HG02763 (cell line): ENCODE results near the gene DDAH1.

Experiments
- ATAC-seq: cut with Tn5 transposase; IDR thresholded peaks from one replicate; pipeline ENCODE4 v1.9.1; 2021; ENCODE audit warnings: mild to moderate bottlenecking, moderate library complexity; ENCODE audit not compliant: unreplicated experiment

Gene DDAH1

DNA sequence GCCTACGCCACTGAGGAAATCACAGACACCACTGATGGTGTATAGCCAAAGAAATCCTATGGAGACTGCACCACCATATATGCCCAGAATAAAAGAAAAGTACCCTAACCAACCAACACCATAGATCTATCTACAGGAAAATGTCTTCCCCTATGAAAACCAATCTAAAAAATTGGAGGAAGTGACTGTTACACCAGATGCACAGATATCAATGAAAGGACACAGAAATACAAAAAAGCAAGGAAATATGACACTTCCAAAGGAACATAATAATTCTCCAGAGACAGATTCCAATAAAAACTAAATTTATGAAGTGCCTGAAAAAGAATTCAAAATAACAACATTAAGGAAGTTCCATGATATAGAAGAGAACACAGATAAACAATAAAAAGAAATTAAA is 131.8 kb downstream of the DDAH1 start:
- ATAC-seq = no peak

- ATAC-seq = no peak
Measured at GRCh38 chr1:85332575-85332974, 132.4 kb downstream of the DDAH1 start.

GRCh38 chr1:85330711-85331290 is 134.2 kb downstream of the DDAH1 start:
- peak; percentile 60 for ATAC-seq

GRCh38 chr1:85330214-85330631 is 134.7 kb downstream of the DDAH1 start:
- ATAC-seq = no peak

DNA sequence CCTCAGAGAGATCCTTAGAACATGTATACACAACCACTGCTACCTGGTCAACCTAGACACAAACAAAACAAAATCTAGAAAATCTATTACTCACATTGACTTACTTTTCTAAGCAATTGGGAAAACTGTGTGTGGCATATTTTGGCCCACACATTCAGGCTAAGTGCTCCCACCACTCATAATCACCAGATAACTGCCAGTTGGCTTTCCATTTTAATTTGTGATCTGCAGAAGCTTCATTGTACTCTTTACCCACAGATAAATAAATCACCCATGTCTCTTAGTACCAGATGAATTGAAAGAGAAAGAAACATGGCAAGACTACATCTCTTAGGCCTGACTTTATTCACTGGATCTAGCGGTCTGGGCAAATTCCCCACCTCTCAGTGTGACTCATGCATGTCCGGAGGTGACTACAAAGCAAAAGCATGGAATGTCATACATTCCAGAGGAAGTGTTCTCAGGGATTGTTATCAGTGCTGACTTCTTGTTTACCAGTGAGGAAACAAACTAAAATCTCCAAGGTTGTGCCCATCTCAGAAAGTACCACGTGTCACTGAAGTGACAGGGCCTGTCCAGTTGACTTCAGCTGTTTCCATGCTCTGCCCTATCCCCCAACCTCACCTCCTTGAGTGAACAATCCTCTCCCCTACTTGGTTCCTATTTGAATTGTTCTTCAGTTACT is 136.1 kb downstream of the DDAH1 start:
- ATAC-seq = no peak

GRCh38 chr1:85327759-85328158 is 137.2 kb downstream of the DDAH1 start:
- ATAC-seq = no peak

- ATAC-seq = no peak
Measured at GRCh38 chr1:85326851-85327250, 138.1 kb downstream of the DDAH1 start.

- ATAC-seq = no peak
Measured at GRCh38 chr1:85326336-85326735, 138.6 kb downstream of the DDAH1 start.

GRCh38 chr1:85325920-85326319 is 139.0 kb downstream of the DDAH1 start:
- ATAC-seq = no peak

DNA sequence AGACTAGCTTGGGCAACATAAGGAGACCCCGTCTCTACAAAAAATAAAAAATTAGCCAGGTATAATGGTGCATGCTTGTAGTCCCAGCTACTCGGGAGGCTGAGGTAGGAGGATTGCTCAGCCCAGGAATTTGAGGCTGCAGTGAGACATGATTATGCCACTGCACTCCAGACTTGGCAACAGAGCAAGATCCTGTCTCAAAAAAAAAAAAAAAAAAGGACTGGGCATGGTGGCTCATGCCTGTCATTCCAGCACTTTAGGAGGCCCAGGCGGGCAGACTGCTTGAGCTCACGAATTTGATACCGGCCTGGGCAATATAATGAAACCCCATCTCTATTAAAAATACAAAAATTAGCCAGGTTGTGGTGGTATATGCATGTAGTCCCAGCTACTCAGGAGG is 141.2 kb downstream of the DDAH1 start:
- ATAC-seq = no peak

GRCh38 chr1:85322655-85323054 is 142.3 kb downstream of the DDAH1 start:
- no peak for ATAC-seq

- no peak for ATAC-seq
Measured at GRCh38 chr1:85321237-85321964, 143.6 kb downstream of the DDAH1 start.

DNA sequence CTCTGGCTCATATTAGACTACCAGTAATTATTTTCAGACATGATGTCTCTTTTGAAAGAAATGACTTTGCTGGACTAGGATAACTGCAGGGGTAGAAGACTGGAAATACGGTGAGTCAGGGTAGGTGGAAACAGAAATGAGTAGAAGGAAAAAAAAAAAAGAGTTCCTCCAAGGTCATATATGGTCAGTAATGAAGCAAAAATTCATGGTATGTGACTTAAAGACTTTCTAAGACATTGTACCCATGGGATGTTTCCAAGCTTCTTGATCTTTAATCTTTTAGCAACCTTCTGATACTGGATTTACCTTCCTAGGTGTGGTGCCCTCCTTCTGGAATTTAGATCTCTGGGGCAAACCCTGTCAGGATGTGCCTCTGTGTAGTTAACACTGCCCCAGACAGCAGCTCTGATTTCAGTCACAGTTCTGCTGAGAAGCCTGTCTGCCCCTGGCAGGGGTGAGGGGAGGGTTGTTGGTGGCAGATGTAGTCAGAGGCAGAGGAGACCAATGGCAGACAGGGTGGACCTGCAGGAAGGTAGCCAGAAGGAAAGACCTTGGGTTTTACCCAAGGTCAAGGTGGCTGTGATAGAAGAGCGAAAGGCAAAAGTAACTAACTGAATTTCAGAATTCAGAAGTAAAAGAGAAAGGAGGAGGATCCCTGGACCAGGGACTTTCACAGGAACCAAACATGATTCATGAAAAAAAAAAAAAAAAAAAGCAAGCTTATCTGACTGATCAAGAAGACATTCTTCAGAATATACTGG is 144.4 kb downstream of the DDAH1 start:
- no peak for ATAC-seq

- no peak for ATAC-seq
Measured at GRCh38 chr1:85319931-85320330, 145.0 kb downstream of the DDAH1 start.

DNA sequence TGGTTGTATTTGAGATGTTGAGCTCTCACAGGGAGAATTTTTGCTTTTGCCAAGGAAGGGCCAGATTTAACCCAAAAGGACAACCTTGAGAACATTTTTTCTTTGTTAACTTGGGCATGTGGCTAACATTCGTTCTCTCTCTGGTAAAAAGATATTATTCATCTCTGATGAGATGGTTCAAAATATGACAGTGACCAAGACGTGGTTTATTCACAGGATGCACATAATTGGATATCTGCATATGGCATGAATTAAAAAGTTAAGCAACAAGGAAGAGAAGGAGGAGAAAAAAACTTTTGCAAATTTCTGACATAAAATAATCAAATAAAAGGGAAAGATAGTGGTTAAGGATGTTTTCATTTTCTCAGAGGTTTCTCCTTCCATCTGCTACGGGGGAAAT is 145.5 kb downstream of the DDAH1 start:
- no peak for ATAC-seq

- no peak for ATAC-seq
Measured at GRCh38 chr1:85318217-85318616, 146.7 kb downstream of the DDAH1 start.

DNA sequence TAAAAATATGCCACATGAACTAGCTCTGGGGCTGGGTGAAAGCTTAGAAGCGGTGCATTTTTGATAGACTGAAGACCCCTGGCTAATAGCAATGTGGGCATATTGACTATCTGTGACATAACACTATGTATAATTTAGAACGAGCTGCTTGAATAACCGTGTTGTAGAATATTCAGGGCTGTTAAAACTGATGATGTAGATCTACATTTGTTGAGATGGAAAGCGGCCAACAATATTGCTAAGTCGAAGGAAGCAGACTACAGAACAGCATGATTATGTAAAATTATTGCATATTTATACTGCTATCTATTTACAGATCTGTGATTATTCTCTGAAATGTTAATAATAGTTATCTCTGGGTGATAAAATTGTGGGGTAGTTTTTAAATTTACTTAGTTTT is 147.4 kb downstream of the DDAH1 start:
- ATAC-seq = no peak

DNA sequence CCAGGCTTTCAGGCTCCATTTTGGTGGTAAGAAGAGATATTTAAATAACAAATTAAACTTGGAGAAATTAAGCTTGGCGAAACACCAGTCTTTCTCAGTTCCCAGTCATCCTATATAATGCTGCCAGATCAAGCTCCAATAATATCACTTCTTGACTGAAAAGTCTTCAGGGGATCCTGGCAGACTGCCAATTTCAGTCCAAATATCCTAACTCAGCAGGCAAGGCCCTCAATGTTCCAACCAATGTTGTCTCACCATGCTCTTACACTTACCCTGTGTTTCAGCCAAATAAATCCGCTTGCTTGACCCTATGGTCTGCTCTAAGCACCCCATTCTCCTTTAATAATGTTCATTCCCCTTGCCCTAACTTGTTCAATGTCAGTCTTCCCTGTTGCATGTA is 148.6 kb downstream of the DDAH1 start:
- ATAC-seq = no peak

- ATAC-seq = no peak
Measured at GRCh38 chr1:85315789-85316188, 149.2 kb downstream of the DDAH1 start.

- no peak for ATAC-seq
Measured at GRCh38 chr1:85314726-85315125, 150.2 kb downstream of the DDAH1 start.

DNA sequence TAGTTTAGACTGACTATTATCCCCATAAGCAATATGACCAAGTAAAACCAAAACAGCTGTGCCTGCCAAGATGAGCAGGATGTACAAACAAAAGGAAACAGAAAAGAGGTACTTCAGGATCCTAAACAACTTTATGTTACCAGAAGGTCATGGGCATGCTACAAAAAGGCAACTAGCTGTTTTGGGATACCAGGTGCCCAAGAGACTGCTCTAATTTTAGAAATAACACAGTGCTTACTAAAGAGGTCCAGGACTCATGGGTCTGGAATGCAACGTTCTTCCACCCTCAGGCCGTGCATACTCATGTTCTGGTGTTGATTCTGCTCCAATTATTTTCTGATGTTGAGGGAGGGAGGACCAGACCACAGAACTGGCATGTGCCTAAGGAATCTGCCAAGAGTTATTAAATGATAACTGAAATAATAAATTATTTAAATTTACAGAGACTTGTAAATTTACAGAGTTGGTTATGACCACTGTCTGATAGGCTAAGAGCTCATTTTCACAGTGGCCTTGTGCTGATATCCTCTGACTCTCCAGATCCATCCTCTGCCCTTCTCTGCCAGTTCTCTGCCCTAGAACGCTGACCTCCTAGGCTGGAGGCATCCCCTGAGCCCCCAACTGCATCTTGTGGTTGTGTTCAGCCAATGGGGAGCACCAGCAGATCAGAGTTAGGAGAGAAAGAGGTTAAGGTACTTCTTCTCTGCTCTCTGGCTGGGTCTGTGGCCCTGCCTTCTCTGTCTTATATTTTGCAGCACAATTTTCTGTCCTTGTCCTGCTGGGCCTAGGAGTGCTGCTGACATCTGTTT is 150.9 kb downstream of the DDAH1 start:
- ATAC-seq = no peak
